HG03342 (cell line): Measurements from ENCODE around the gene DOK3.

ENCODE experiments used
- ATAC-seq: cut with Tn5 transposase; IDR thresholded peaks from one replicate; pipeline ENCODE4 v1.9.1; 2021; ENCODE audit warnings: mild to moderate bottlenecking, moderate library complexity; ENCODE audit not compliant: unreplicated experiment

DOK3 gene

GRCh38 chr5:177452688-177453638 is 56.7 kb downstream of the DOK3 start:
- no peak for ATAC-seq
